Activated CD4-positive, CD25-positive, alpha-beta regulatory T cell treated with anti-CD3 and anti-CD28 coated beads, Interleukin-2, amount 50 U/mL, for 16 hours (primary cell): ENCODE data around the gene DOCK4.

Experiments
- DNase-seq: peaks from one replicate; pipeline ENCODE4 v3.0.0-alpha.2; 2020; ENCODE audit warnings: low read depth, low spot score

Gene DOCK4

DNA sequence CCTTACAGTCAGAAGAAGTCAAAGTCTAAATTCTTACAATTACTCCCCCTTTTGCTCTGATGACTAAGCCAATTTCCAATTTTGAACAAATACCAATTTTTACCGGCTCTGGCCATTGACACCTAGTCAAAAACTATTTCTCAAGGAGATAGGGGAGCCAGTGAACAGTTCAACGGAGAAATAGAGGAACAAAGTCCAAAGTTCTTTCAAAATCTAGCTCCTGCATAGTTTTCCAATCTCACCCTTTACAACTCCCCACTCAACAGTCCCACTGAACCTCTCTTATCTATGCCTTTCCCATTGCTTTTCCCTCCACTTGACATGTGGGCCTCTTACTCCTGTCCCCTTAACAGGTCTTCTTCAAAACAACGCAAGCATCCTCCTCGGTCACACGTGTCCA lies 192.9 kb downstream of the DOCK4 start:
- DNase-seq, result no peak

DNA sequence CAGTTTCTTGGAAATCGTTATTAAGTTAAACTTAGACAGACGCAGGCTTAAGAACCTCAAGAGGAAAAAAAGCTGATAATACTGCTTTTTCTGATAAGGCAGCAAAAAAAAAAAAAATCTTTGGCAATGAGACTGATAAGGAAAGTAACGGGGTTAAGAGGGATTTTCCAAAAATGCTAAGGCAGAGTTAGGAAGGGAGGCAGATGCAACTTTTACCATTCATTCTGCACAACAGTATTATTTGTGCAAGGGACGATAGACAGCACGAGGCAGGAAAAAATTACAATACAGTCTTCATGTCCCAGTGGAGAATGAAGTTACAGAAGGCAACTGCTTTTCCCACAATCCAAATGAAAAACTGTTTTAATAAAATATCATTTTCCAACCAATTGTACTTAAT lies 194.0 kb downstream of the DOCK4 start:
- no peak for DNase-seq

DNA sequence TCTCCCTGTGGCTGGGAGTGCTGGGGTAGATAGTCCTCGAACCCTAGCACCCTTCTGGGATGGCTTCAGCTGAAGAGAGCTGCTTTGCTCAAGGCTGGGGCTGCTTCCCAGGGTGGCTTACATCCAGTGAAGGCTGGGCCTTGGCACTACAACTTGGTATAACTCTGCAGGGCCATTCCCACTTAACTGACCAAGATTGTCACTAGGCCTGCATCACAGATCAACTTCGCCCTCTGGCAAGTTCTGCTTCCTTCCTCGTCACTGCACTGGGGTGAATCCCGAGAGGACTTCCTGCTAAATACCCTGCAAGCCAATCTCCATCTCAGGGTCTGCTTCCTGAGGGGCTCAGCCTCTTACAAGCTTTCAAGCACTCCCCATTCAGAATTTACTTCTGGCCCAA lies 195.2 kb downstream of the DOCK4 start:
- no peak for DNase-seq

DNA sequence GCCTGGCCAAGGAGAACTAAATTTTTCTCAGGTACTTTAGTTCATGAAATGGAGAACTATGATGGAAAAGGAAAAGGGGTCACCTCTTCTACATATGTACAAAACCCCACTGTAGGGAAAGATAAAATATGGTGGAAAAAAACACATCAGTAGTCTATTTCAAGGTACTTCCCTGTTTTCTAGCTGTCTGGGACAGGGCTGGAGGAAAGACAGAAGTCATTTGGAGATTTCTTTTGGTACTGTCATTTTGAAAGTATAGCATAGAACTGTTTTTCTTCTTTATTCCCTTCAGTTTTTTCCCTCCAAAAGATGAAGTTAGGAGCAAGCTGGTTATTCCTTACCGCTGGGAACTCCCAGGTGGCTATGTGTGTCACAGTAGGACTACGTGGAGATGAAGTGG lies 196.1 kb downstream of the DOCK4 start:
- DNase-seq, result no peak

DNA sequence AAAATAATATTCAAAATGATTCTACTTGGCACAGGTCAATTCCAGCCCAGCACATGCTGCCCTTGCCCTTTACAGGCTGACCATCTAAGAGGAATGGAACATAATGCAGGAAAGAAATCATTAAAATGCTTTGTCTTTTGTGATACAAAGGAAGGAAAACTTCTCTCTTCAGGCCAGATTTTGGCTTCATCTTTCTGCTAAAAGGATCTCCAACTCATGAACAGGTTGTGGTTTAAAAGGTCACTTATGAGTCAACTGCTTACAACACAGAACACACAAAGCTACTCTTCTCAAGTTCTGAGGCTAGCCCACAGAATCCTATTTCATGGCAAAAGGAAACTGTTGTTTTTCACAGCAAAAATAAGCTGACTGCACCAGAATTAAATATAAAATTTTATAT lies 197.1 kb downstream of the DOCK4 start:
- DNase-seq, result no peak

GRCh38 chr7:112007185-112007584 lies 199.0 kb downstream of the DOCK4 start:
- no peak for DNase-seq

- DNase-seq, result no peak
Observed at GRCh38 chr7:112006071-112006470, 200.1 kb downstream of the DOCK4 start.

DNA sequence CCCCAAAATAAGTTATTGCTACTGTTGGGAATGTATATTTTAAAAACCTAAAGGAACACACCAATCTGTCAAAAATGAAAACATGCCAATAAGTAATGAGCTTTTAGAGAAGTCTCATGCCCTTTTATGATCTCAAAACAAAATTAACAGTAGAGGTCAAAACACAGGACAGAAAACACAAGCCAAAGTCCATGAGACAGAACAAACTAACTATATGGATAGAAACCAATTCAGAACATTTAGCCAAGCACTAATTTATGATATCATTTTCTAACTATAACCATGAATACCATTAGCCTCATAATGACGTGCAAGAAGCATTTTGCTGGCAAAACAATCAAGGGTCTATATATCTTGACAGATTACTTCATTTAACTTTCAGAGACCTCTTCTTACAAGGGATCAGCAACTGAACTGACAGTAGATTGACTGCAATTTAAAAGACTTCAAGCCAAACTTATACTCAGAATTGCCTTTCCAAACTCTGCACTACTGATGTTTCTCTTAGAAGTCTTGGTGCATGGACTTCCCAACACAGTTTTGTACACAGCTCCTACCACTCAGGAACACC lies 200.9 kb downstream of the DOCK4 start:
- DNase-seq, result no peak

GRCh38 chr7:112001091-112001826 lies 204.9 kb downstream of the DOCK4 start:
- DNase-seq, result no peak

DNA sequence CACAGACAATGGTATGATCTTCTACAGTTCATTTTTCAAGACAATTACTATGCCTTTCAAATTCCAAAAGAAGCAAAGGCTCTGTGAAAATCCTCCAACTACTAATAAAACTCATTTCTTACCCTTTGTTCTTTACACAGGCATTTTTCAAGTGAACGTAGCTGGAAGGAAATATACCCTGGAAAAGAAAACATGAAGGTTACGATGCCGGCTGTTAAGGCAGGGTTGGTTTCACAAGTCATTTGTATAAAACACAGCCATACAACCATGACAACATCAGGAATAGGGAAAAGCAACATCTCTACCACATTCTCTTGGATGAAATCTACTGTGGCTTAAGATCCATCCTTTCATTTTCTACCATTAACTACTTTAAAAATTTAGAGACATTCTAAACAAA lies 207.9 kb downstream of the DOCK4 start:
- no peak for DNase-seq

GRCh38 chr7:111997546-111997945 lies 208.7 kb downstream of the DOCK4 start:
- no peak for DNase-seq

DNA sequence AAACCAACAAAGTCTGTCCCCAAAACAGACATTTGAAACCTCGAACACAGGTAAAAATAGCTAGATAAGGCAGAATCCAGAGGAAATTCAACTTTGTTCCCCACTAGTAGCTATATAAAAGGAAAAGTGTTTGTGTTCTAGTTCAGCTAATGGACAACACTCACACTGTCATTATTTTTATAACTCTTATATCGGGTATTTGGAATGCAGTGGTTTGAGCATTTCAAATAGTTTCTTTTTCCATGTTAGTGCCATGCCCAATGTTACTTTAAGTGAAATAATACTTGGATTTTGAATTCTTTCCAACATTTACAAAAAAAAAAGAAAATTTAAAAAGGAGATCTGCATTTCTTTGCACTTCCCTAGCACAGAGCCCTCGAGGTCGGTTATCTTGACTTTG lies 213.6 kb downstream of the DOCK4 start:
- no peak for DNase-seq

DNA sequence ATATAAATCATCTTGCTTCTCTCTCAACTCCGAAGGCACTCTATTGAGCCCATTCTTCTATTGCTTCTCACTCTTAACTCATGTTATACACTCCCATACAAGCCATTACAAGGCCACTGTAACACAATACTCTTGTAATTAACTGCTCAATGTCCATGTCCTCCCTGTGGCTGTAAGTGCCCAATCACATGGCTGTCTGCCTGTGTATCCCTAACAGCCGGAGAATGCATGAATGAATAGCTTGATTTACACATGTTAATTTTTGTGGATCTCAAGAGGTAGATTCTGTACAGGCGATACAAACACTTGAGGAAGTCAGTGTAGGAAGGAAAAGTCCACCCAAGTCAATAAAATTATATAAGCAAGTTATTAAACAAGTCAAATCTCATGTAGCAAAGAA lies 215.6 kb downstream of the DOCK4 start:
- DNase-seq, result no peak

DNA sequence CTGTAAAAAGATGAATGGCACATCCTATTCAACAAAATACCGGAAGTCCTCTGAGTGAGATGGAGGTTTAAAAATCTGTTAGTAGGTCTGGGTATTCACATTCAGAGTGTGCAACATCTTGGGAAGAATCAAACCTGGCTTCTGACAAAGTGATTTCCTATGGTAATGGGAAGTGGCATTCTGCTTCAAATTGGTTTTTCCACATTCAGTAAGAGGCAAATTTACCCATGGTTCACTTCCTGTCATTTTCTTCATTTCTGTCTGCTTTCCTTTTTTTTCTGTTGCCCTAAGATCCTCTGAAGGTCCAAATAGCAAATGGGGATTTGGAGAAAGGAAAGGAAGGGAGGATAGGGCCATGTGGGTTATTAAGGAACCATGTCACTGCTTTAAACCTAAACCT lies 218.3 kb downstream of the DOCK4 start:
- DNase-seq, result no peak

- DNase-seq, result no peak
Observed at GRCh38 chr7:111987115-111987826, 218.9 kb downstream of the DOCK4 start.

- DNase-seq, result no peak
Observed at GRCh38 chr7:111986601-111987000, 219.6 kb downstream of the DOCK4 start.

DNA sequence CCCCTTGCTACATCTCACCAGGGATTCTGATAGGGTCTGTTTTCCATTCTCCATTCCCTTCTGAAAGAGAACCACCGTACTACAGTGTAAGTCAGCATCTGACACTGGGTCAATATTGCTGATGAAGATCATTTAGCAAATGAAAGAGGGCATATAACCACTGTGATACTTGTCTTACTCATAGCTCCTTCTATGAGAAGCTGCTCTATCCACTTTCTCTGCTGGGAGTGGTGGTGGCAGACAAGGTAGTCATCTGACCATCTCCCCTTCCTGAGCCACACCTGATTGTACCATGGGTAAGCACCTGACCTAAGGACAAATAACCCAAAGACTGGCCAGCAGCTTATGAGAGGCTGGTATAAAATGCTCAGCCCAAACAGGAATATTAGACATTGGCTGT lies 220.4 kb downstream of the DOCK4 start:
- DNase-seq, result no peak

DNA sequence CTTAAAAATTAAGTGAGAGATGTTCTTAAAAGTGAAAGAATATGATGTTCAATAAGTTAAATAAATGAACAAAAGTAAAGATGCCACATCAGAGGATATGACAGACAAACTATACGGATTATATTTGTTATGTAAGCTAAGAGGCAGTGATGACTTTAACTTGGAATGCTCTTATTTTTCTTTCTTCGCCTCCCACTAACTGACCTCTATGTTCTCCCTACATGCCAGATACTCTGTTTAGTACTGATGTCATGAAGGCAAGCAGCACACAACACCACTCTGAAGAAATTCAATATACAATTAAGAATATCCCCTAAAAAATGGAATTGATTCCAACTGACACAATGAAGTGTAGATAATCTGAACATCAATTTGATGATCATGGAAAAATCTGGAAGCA lies 223.4 kb downstream of the DOCK4 start:
- DNase-seq, result no peak

GRCh38 chr7:111982133-111982532 lies 224.1 kb downstream of the DOCK4 start:
- no peak for DNase-seq

GRCh38 chr7:111980725-111981124 lies 225.5 kb downstream of the DOCK4 start:
- no peak for DNase-seq

DNA sequence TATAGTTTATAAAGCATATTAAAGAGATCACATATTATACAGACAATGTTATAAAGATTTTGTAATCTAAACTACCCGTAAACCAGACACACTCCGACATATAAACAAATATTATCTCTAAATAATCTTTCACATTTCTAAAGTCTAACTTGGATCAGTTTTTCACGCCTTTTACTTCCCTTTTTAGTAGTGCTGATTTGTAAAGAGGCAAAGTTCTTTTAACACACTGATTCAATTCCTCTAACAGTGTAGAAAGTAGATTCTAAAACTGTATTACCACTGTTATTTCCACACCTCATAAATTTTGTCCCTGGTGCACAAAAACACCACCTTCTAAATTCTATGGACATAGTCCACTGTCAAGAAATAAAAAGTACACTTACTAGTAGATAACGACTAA lies 230.9 kb downstream of the DOCK4 start:
- no peak for DNase-seq

GRCh38 chr7:111960984-111961383 lies 245.2 kb downstream of the DOCK4 start:
- DNase-seq, result no peak

GRCh38 chr7:111958896-111959295 lies 247.3 kb downstream of the DOCK4 start:
- DNase-seq, result no peak
